ENCODE data around the gene GAGE1.
"Not testable (repeated sequence)": the region's sequence is repeated elsewhere in the genome, so short reads cannot be mapped to it uniquely, and the experiment has no call there.

DNA sequence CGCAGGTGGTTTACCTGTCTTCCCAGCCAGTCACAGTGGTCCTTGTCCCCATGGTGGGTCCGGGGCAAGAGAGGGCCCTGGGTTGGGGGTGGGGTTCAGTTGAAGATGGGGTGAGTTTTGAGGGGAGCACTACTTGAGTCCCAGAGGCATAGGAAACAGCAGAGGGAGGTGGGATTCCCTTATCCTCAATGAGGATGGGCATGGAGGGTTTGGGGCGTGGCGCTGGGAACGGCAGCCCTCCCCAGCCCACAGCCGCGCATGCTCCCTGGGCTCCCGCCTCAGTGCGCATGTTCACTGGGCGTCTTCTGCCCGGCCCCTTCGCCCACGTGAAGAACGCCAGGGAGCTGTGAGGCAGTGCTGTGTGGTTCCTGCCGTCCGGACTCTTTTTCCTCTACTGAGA is 9.6 kb upstream of the GAGE1 start, which contains the start of gene GAGE2A:
- not testable (repeated sequence) for TF ChIP-seq EP300, POLR2A (IDR thresholded peaks at IDR 0.05)
- TF ChIP-seq, protein P1, sequence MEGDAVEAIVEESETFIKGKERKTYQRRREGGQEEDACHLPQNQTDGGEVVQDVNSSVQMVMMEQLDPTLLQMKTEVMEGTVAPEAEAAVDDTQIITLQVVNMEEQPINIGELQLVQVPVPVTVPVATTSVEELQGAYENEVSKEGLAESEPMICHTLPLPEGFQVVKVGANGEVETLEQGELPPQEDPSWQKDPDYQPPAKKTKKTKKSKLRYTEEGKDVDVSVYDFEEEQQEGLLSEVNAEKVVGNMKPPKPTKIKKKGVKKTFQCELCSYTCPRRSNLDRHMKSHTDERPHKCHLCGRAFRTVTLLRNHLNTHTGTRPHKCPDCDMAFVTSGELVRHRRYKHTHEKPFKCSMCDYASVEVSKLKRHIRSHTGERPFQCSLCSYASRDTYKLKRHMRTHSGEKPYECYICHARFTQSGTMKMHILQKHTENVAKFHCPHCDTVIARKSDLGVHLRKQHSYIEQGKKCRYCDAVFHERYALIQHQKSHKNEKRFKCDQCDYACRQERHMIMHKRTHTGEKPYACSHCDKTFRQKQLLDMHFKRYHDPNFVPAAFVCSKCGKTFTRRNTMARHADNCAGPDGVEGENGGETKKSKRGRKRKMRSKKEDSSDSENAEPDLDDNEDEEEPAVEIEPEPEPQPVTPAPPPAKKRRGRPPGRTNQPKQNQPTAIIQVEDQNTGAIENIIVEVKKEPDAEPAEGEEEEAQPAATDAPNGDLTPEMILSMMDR (IDR thresholded peaks at IDR 0.05) = not testable (repeated sequence)

All from tibial nerve (tissue), 4 donors.